Endothelial cell of umbilical vein (primary cell): ENCODE data around the gene COL4A2. TPM values are rescaled to one million over a fixed set of nuclear protein-coding genes. Genes with fewer than 3 reads are reported as not detected.

Experiments used
- BruUV-seq: library from RNA; stranded (reverse); fragments of 400-500 nt; replicated peaks from 2 replicates; lab custom pipeline; 2021; lab: Mats Ljungman, UMichigan
- CTCF ChIA-PET: fragments of 300-600, 350-600 bp; sonication (Branson Sonifier 250); formaldehyde crosslinking; loops from one replicate; lab custom pipeline; 2021; ENCODE audit warnings: antibody characterized with exemption, inconsistent platforms; lab: Charles Lee
- POLR2A ChIA-PET: fragments of 300-600, 350-600 bp; sonication (Branson Sonifier 250); formaldehyde crosslinking; loops from one replicate; lab custom pipeline; 2021; ENCODE audit warnings: antibody characterized with exemption, inconsistent platforms; lab: Charles Lee
- DNase-seq: peaks from one replicate; pipeline ENCODE4 v3.0.0-alpha.2; 2011; ENCODE audit warnings: low read depth, low spot score
- FAIRE-seq: peaks from 2 replicates; lab custom pipeline; 2011; peaks lifted over from hg19 to GRCh38; lab: Jason Lieb, UNC
- H2AFZ ChIP-seq: 2 replicates; pipeline ENCODE4 v1.6.0; 2012; ENCODE audit warnings: low read depth, low read length, control low read depth, inconsistent platforms
- H3K27ac ChIP-seq: 2 replicates; pipeline ENCODE4 v1.5.1; 2011; ENCODE audit warnings: low read depth, mild to moderate bottlenecking, control low read depth, low read length, moderate library complexity; ENCODE audit not compliant: insufficient read depth
- H3K27me3 ChIP-seq, 2 experiments: 2 replicates each; pipeline versions ENCODE4 v1.6.0 to v1.6.1; 2011; ENCODE audit warnings: low read length in 2 of 2, mixed read lengths in 1 of 2; ENCODE audit not compliant: control insufficient read depth in 2 of 2, insufficient read depth in 2 of 2
- H3K36me3 ChIP-seq, 2 experiments: 2 replicates in 1 of 2; 3 replicates in 1 of 2; pipeline ENCODE4 v1.5.1; 2011; ENCODE audit warnings: low read length in 2 of 2, mild to moderate bottlenecking in 1 of 2, moderate library complexity in 1 of 2; ENCODE audit not compliant: control insufficient read depth in 2 of 2, insufficient read depth in 2 of 2; ENCODE audit errors: extremely low read depth in 1 of 2
- H3K4me1 ChIP-seq: 3 replicates; pipeline ENCODE4 v1.5.1; 2011; ENCODE audit warnings: mild to moderate bottlenecking, low read length; ENCODE audit not compliant: control insufficient read depth, insufficient read depth; ENCODE audit errors: extremely low read depth
- H3K4me2 ChIP-seq: 2 replicates; pipeline ENCODE4 v1.6.1; 2011; ENCODE audit warnings: low read length, control low read depth, mixed read lengths; ENCODE audit not compliant: insufficient read depth
- H3K4me3 ChIP-seq, 3 experiments: fragments of 200-600 bp in 1 of 3; sonication (generic), shearing (Covaris generic) in 1 of 3; replicated peaks in 1 of 3; 2 replicates each; pipeline ENCODE4 v1.5.1; 2011 to 2016; ENCODE audit warnings: control low read depth in 3 of 3, low read length in 3 of 3, mild to moderate bottlenecking in 2 of 3, inconsistent platforms in 1 of 3, low read depth in 1 of 3, moderate library complexity in 1 of 3; ENCODE audit not compliant: insufficient read depth in 1 of 3
- H3K79me2 ChIP-seq: 2 replicates; pipeline ENCODE4 v1.6.0; 2012; ENCODE audit warnings: low read length, inconsistent platforms; ENCODE audit not compliant: control insufficient read depth, insufficient read depth
- H3K9ac ChIP-seq: replicated peaks from 2 replicates; pipeline ENCODE3; 2011; ENCODE audit warnings: low read length, control low read depth; ENCODE audit not compliant: insufficient read depth; ENCODE audit errors: extremely low read depth
- H3K9me1 ChIP-seq: replicated peaks from 3 replicates; pipeline ENCODE4 v1.6.0; 2011; ENCODE audit warnings: mild to moderate bottlenecking, low read length; ENCODE audit not compliant: control insufficient read depth, insufficient read depth; ENCODE audit errors: extremely low read depth
- H3K9me3 ChIP-seq: replicated peaks from 2 replicates; pipeline ENCODE4 v1.5.1; 2012; ENCODE audit warnings: low read length, inconsistent platforms; ENCODE audit not compliant: control insufficient read depth, insufficient read depth
- H4K20me1 ChIP-seq: replicated peaks from 2 replicates; pipeline ENCODE3; 2011; ENCODE audit warnings: mild to moderate bottlenecking, low read length; ENCODE audit not compliant: control insufficient read depth, insufficient read depth; ENCODE audit errors: extremely low read depth
- CTCF ChIP-seq, 2 donors: IDR thresholded peaks; 1 replicate in 1 of 2; 2 replicates in 1 of 2; pipeline ENCODE4 v1.5.1; 2011; ENCODE audit warnings: low read length in 2 of 2, mild to moderate bottlenecking in 2 of 2, moderate library complexity in 2 of 2, control low read depth in 1 of 2, inconsistent platforms in 1 of 2, low read depth in 1 of 2; ENCODE audit not compliant: insufficient read depth in 1 of 2; ENCODE audit errors: extremely low read depth in 1 of 2
- EZH2 ChIP-seq: IDR thresholded peaks from 2 replicates; pipeline ENCODE4 v1.6.1; 2012; ENCODE audit warnings: borderline replicate concordance, low read depth, mild to moderate bottlenecking, moderate library complexity, low read length, inconsistent platforms; ENCODE audit not compliant: severe bottlenecking
- FOS ChIP-seq: IDR thresholded peaks from 2 replicates; pipeline ENCODE4 v1.6.1; 2011; ENCODE audit warnings: mild to moderate bottlenecking, low read length, moderate library complexity, borderline replicate concordance; ENCODE audit not compliant: insufficient read depth
- GATA2 ChIP-seq: IDR thresholded peaks from 2 replicates; pipeline ENCODE4 v1.7.0; 2011; ENCODE audit warnings: low read depth, mild to moderate bottlenecking, moderate library complexity, mixed read lengths, low read length; ENCODE audit not compliant: insufficient read length, insufficient read depth
- JUN ChIP-seq: IDR thresholded peaks from 2 replicates; pipeline ENCODE4 v1.6.1; 2011; ENCODE audit warnings: borderline replicate concordance, low read depth; ENCODE audit not compliant: insufficient read length, insufficient read depth
- MAX ChIP-seq: IDR thresholded peaks from 2 replicates; pipeline ENCODE4 v1.6.1; 2011; ENCODE audit not compliant: insufficient read depth, insufficient read length
- MYC ChIP-seq: IDR thresholded peaks from one replicate; pipeline ENCODE4 v1.6.1; 2011; ENCODE audit warnings: mild to moderate bottlenecking, low read depth, low read length
- POLR2A ChIP-seq: IDR thresholded peaks from 2 replicates; pipeline ENCODE4 v1.6.1; 2012; ENCODE audit warnings: low read depth, mild to moderate bottlenecking, control low read depth, low read length
- POLR2AphosphoS5 ChIP-seq: IDR thresholded peaks from 2 replicates; pipeline ENCODE4 v1.6.1; 2012; ENCODE audit warnings: low read depth, mild to moderate bottlenecking, control low read depth, low read length, moderate library complexity; ENCODE audit not compliant: insufficient read depth
- dilution Hi-C: fragments of 300-500 bp; cut with MboI; formaldehyde crosslinking; loops from one replicate; pipeline ENCODE4 v1.15.0; 2019; ENCODE audit warnings: low sequenced_read_pairs; ENCODE audit not compliant: extremely low pct_ligation_motif_present
- intact Hi-C: fragments of 100-400 bp; cut with micrococcal nuclease; formaldehyde crosslinking; loops from one replicate; pipeline ENCODE4 v1.10.0; 2022
- polyA plus RNA-seq, 4 experiments: library from polyadenylated mRNA; depleted of rRNA in 3 of 4; stranded (reverse) in 3 of 4; unstranded in 1 of 4; fragments of >200 nt; gene quantifications; 2 replicates each; pipeline versions ENCODE4 v1.2.1 to v1.2.3, GENCODE V29; 2011 to 2012; ENCODE audit warnings: missing spikeins in 1 of 4
- total RNA-seq: library from RNA; stranded (reverse); gene quantifications from 2 replicates; pipeline ENCODE4 v1.2.3, GENCODE V29; 2021

COL4A2 gene
- total and polyA plus RNA-seq, 2 donors (not counting 3 experiments of a cell fraction or from before 2014, with no cell fraction given): 792 to 940 TPM

- intact Hi-C loops: no loop called here
- Histone ChIP-seq H3K9me1 (no peaks in the 10 kb centered on the region), H4K20me1 (no peaks in the 10 kb centered on the region), H3K27me3 (no peaks in the 10 kb centered on the region), H3K4me1 (no peaks in the 10 kb centered on the region), H3K36me3 (peaks cover 23 to 30% of the 10 kb centered on the region in 2 experiments), H3K9ac (no peak overlapping the region), H3K4me3 (no peak overlapping the region), H3K4me2 (no peak overlapping the region), H3K27ac (no peak overlapping the region), H2AFZ (no peak overlapping the region), H3K79me2 (no peaks in the 10 kb centered on the region), H3K9me3 (no peaks in the 10 kb centered on the region)
- dilution Hi-C loops: no loop called here
- CTCF ChIA-PET: no interaction called here
- FAIRE-seq (no peak), DNase-seq (no peak)
- TF ChIP-seq POLR2A (no peak), MYC (no peak)
- no TSS peak for BruUV-seq
- POLR2A ChIA-PET: no interaction called here
Observed at GRCh38 chr13:110462091-110462490, 155.0 kb downstream of the COL4A2 start.

GRCh38 chr13:110463156-110463555 lies 156.1 kb downstream of the COL4A2 start:
- Histone ChIP-seq H3K4me3 (no peak overlapping the region), H3K27me3 (no peaks in the 10 kb centered on the region), H3K9me3 (no peaks in the 10 kb centered on the region), H3K4me1 (no peaks in the 10 kb centered on the region), H3K27ac (no peak overlapping the region), H3K9ac (no peak overlapping the region), H4K20me1 (no peaks in the 10 kb centered on the region), H3K79me2 (no peaks in the 10 kb centered on the region), H3K4me2 (no peak overlapping the region), H3K9me1 (no peaks in the 10 kb centered on the region), H2AFZ (no peak overlapping the region), H3K36me3 (peaks cover 23 to 34% of the 10 kb centered on the region in 2 experiments)
- dilution Hi-C loops: no loop called here
- POLR2A ChIA-PET: no interaction called here
- no TSS peak for BruUV-seq
- CTCF ChIA-PET: interaction anchor here (1.1 kb wide), 1 partner anchor 59 kb away, joined by 3 read pairs; no protein-coding TSS in a partner anchor
- TF ChIP-seq MYC: no peak
- TF ChIP-seq POLR2A: no peak
- no peak for TF ChIP-seq EZH2
- no peak for TF ChIP-seq FOS
- no peak for TF ChIP-seq GATA2
- TF ChIP-seq MAX: no peak
- no peak for TF ChIP-seq CTCF (IDR thresholded peaks at IDR 0.05; ENCODE audit: extremely low read depth in 1 of 2, insufficient read depth in 1 of 2, low read depth in 1 of 2, low read length in 2 of 2)
- no peak for TF ChIP-seq POLR2AphosphoS5
- TF ChIP-seq JUN: no peak
- intact Hi-C loops: no loop called here
- DNase-seq (no peak), FAIRE-seq (no peak)
